Activated CD8-positive, alpha-beta T cell treated with anti-CD3 and anti-CD28 coated beads for 36 hours (primary cell): ENCODE data around the gene SHISA3. TPM values are rescaled to one million over a fixed set of nuclear protein-coding genes. Genes with fewer than 3 reads are reported as not detected.

Source experiments
- ATAC-seq: fragments of 200-7000 bp; cut with Tn5 transposase; one replicate; pipeline ENCODE4 v1.10.0; 2021; ENCODE audit warnings: mild to moderate bottlenecking, moderate library complexity
- CTCF ChIA-PET: fragments of 350-600 bp; sonication (Branson Sonifier 250); formaldehyde crosslinking; loops from one replicate; lab custom pipeline; 2021; ENCODE audit warnings: antibody characterized with exemption; lab: Charles Lee
- POLR2A ChIA-PET: fragments of 350-600 bp; sonication (Branson Sonifier 250); formaldehyde crosslinking; loops from one replicate; lab custom pipeline; 2021; ENCODE audit warnings: antibody characterized with exemption; lab: Charles Lee
- DNase-seq: peaks from one replicate; pipeline ENCODE4 v3.0.0-alpha.2; 2020
- H3K27ac Mint-ChIP-seq: one replicate; pipeline ENCODE4 v1.8.0; 2021; ENCODE audit warnings: mild to moderate bottlenecking, mixed read lengths
- H3K27me3 Mint-ChIP-seq: one replicate; pipeline ENCODE4 v1.8.0; 2021; ENCODE audit warnings: mixed read lengths
- H3K36me3 Mint-ChIP-seq: one replicate; pipeline ENCODE4 v1.8.0; 2021; ENCODE audit warnings: low read depth, mixed read lengths
- H3K4me1 Mint-ChIP-seq: one replicate; pipeline ENCODE4 v1.8.0; 2021; ENCODE audit warnings: low read depth, mixed read lengths
- H3K4me3 Mint-ChIP-seq: one replicate; pipeline ENCODE4 v1.8.0; 2021; ENCODE audit warnings: mild to moderate bottlenecking, moderate library complexity, mixed read lengths
- H3K9me3 Mint-ChIP-seq: one replicate; pipeline ENCODE4 v1.8.0; 2021; ENCODE audit warnings: mixed read lengths
- CTCF ChIP-seq: fragments of 200-600 bp; IDR thresholded peaks from one replicate; pipeline ENCODE4 v1.8.0; 2022; ENCODE audit warnings: antibody characterized with exemption, mild to moderate bottlenecking
- intact Hi-C: fragments of 100-400 bp; cut with micrococcal nuclease; formaldehyde crosslinking; loops from one replicate; pipeline ENCODE4 v1.10.0; 2022
- total RNA-seq, 2 experiments: library from RNA; stranded (reverse); gene quantifications; one replicate each; pipeline ENCODE4 v1.2.3, GENCODE V29; 2021

SHISA3 gene
- total RNA-seq, 2 experiments from 2014 or later = 0.23 TPM; not detected in 1

GRCh38 chr4:42445038-42445437, 47.8 kb downstream of the SHISA3 start:
- Mint-ChIP-seq H3K4me3 (no peak overlapping the region), H3K9me3 (no peaks in the 10 kb centered on the region), H3K27me3 (no peaks in the 10 kb centered on the region), H3K4me1 (no peaks in the 10 kb centered on the region), H3K27ac (no peak overlapping the region), H3K36me3 (peaks cover 18% of the 10 kb centered on the region)
- TF ChIP-seq CTCF = no peak
- DNase-seq (no peak), ATAC-seq (no peak)
- CTCF ChIA-PET = no interaction called here
- POLR2A ChIA-PET = no interaction called here
- intact Hi-C loops = no loop called here

GRCh38 chr4:42446823-42447222, 49.5 kb downstream of the SHISA3 start:
- Mint-ChIP-seq H3K27ac (no peak overlapping the region), H3K4me1 (no peaks in the 10 kb centered on the region), H3K4me3 (no peak overlapping the region), H3K36me3 (peaks cover 33% of the 10 kb centered on the region), H3K27me3 (no peaks in the 10 kb centered on the region), H3K9me3 (no peaks in the 10 kb centered on the region)
- TF ChIP-seq CTCF = no peak
- ChIA-PET CTCF (interaction anchor here (1.3 kb wide), 1 partner anchor 73 kb away, joined by 4 read pairs; no protein-coding TSS in a partner anchor), POLR2A (no interaction called here)
- intact Hi-C loops = no loop called here
- ATAC-seq = no peak
- DNase-seq = no peak

Other genes starting within 250 kb of the SHISA3 start
- gene BEND4, start 244.8 kb upstream of the SHISA3 start, total RNA-seq = 1 to 10 TPM; 1.1 to 1.6 TPM